HepG2 (cell line): ENCODE measurements around the gene CNNM2. TPM values are rescaled to one million over a fixed set of nuclear protein-coding genes. Genes with fewer than 3 reads are reported as not detected.

Experiments
- DR1 ChIP-seq: sonication (generic); formaldehyde crosslinking; IDR thresholded peaks from 2 replicates; pipeline ENCODE4 v1.8.0; 2021; ENCODE audit warnings: mild to moderate bottlenecking, missing genetic modification reagents, inconsistent platforms
- ELF1 ChIP-seq: sonication (generic); formaldehyde crosslinking; IDR thresholded peaks from 2 replicates; pipeline ENCODE4 v1.4.0; 2020; ENCODE audit warnings: missing genetic modification reagents
- GATAD1 ChIP-seq: IDR thresholded peaks from 2 replicates; pipeline ENCODE4 v1.6.1; 2016; ENCODE audit warnings: missing genetic modification reagents, missing compliant biosample characterization
- JUNB ChIP-seq: sonication (generic); formaldehyde crosslinking; IDR thresholded peaks from 2 replicates; pipeline ENCODE4 v1.8.0; 2022; ENCODE audit warnings: missing genetic modification reagents, mild to moderate bottlenecking, borderline replicate concordance
- MTA1 ChIP-seq: sonication (generic); formaldehyde crosslinking; IDR thresholded peaks from 2 replicates; pipeline ENCODE4 v1.4.0; 2020; ENCODE audit warnings: missing genetic modification reagents, mild to moderate bottlenecking, borderline replicate concordance
- RXRA ChIP-seq: sonication (generic); formaldehyde crosslinking; IDR thresholded peaks from 2 replicates; pipeline ENCODE4 v1.5.1; 2020; ENCODE audit warnings: missing genetic modification reagents
- SOX5 ChIP-seq: IDR thresholded peaks from 2 replicates; pipeline ENCODE4 v1.6.1; 2016; ENCODE audit warnings: borderline replicate concordance
- TFDP1 ChIP-seq: IDR thresholded peaks from 2 replicates; pipeline ENCODE4 v1.6.1; 2016; ENCODE audit warnings: missing compliant biosample characterization, missing genetic modification reagents, borderline replicate concordance
- ZNF121 ChIP-seq: sonication (generic); formaldehyde crosslinking; IDR thresholded peaks from 2 replicates; pipeline ENCODE4 v1.5.0; 2020; ENCODE audit warnings: mild to moderate bottlenecking, missing genetic modification reagents
- ZNF138 ChIP-seq: sonication (generic); formaldehyde crosslinking; IDR thresholded peaks from 2 replicates; pipeline ENCODE4 v1.5.0; 2020; ENCODE audit warnings: mild to moderate bottlenecking, low read depth, missing genetic modification reagents
- ZNF260 ChIP-seq: sonication (generic); formaldehyde crosslinking; IDR thresholded peaks from 2 replicates; pipeline ENCODE4 v1.4.0; 2020; ENCODE audit warnings: missing genetic modification reagents, low read depth, mild to moderate bottlenecking, borderline replicate concordance
- ZNF292 ChIP-seq: sonication (generic); formaldehyde crosslinking; IDR thresholded peaks from 2 replicates; pipeline ENCODE4 v1.8.1; 2022; ENCODE audit warnings: mild to moderate bottlenecking, low read depth, missing genetic modification reagents, borderline replicate concordance
- ZNF605 ChIP-seq: sonication (generic); formaldehyde crosslinking; IDR thresholded peaks from 2 replicates; pipeline ENCODE4 v1.8.0; 2022; ENCODE audit warnings: mild to moderate bottlenecking, missing genetic modification reagents
- ZNF607 ChIP-seq: sonication (generic); formaldehyde crosslinking; IDR thresholded peaks from 2 replicates; pipeline ENCODE4 v1.5.1; 2020; ENCODE audit warnings: missing genetic modification reagents, mild to moderate bottlenecking, borderline replicate concordance
- ZNF619 ChIP-seq: sonication (generic); formaldehyde crosslinking; IDR thresholded peaks from 2 replicates; pipeline ENCODE4 v1.4.0; 2020; ENCODE audit warnings: mild to moderate bottlenecking, missing genetic modification reagents
- ZNF776 ChIP-seq: sonication (generic); formaldehyde crosslinking; IDR thresholded peaks from 2 replicates; pipeline ENCODE4 v1.4.0; 2020; ENCODE audit warnings: mild to moderate bottlenecking, missing genetic modification reagents
- ZSCAN22 ChIP-seq: sonication (generic); formaldehyde crosslinking; IDR thresholded peaks from 2 replicates; pipeline ENCODE4 v1.4.0; 2020; ENCODE audit warnings: mild to moderate bottlenecking, missing genetic modification reagents
- polyA plus RNA-seq, 8 experiments: library from polyadenylated mRNA; depleted of rRNA in 3 of 8; stranded (reverse) in 7 of 8; unstranded in 1 of 8; fragments of >200 nt; fragmentation: Illumina TruSeq in 4 of 8; extraction: Trizol in 4 of 8; gene quantifications; 2 replicates each; pipeline versions ENCODE4 v1.2.1 to v1.2.3, GENCODE V29; 2011 to 2016; ENCODE audit warnings: low read depth in 4 of 8, missing spikeins in 1 of 8, mixed read lengths in 1 of 8; ENCODE audit not compliant: insufficient read depth in 1 of 8
- total RNA-seq, 5 experiments: library from RNA; depleted of rRNA; stranded (reverse); fragments of >200 nt; fragmentation: Illumina TruSeq; extraction: Trizol; gene quantifications; 2 replicates each; pipeline ENCODE4 v1.2.3, GENCODE V29; 2016; ENCODE audit warnings: low read depth in 1 of 5
- TF ChIP-seq, protein P1 (sequence below), 2 experiments: sonication (generic) in 1 of 2; formaldehyde crosslinking in 1 of 2; IDR thresholded peaks; 2 replicates each; pipeline versions ENCODE4 v1.5.1 to v1.6.1; 2011 to 2020; ENCODE audit warnings: borderline replicate concordance in 1 of 2, low read depth in 1 of 2, low read length in 1 of 2, mild to moderate bottlenecking in 1 of 2, missing genetic modification reagents in 1 of 2, moderate library complexity in 1 of 2
- TF ChIP-seq, protein P2 (sequence below): sonication (generic); formaldehyde crosslinking; IDR thresholded peaks from 2 replicates; pipeline ENCODE4 v1.4.0; 2020; ENCODE audit warnings: missing genetic modification reagents

CNNM2 gene
- total and polyA plus RNA-seq, 2 of the 13 experiments (the other 11 are each of a cell fraction or from before 2014, with no cell fraction given), result 7.1 to 9.0 TPM

DNA sequence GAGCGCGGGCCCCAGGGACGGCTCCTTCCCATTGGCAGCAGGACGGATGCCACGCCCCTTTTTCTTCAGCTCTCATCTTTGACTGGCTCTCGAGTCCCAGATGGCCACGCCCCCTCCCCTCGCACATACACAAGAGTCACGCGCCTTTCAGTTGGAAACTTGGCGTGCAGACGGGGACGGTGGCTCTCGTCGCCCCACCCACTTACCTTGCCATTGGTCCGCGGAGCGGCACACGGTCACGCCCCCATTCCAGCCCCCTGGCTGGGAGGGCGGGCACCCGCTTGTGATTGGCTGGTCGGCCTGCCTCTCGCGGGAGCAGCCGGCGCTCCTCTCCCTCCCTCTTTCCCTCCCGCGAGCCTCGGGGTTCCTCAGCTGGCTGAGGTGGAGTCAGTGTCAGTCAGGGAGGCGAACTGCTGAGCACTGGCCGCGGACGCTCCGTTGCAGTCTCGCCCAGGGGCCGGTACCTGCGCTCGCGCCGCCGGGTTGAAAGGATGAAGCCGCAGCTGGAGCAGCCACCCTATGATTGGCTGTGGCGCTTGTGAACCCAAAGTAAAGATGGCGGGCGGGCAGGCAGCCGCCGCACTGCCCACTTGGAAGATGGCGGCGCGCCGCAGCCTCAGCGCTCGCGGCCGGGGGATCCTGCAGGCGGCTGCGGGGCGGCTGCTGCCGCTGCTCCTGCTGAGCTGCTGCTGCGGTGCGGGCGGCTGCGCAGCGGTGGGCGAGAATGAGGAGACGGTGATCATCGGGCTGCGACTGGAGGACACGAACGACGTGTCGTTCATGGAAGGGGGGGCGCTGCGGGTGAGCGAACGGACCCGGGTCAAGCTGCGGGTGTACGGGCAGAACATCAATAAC is at the start of gene CNNM2 (continued):
- TF ChIP-seq, protein P1, sequence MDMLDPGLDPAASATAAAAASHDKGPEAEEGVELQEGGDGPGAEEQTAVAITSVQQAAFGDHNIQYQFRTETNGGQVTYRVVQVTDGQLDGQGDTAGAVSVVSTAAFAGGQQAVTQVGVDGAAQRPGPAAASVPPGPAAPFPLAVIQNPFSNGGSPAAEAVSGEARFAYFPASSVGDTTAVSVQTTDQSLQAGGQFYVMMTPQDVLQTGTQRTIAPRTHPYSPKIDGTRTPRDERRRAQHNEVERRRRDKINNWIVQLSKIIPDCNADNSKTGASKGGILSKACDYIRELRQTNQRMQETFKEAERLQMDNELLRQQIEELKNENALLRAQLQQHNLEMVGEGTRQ (IDR thresholded peaks at IDR 0.05; ENCODE audit: low read depth, low read length), result peak; percentile 75
- TF ChIP-seq, protein P1 (CRISPR knock-in tag; IDR thresholded peaks at IDR 0.05; ENCODE audit: borderline replicate concordance), result peak; percentile 80
- TF ChIP-seq, protein P2, sequence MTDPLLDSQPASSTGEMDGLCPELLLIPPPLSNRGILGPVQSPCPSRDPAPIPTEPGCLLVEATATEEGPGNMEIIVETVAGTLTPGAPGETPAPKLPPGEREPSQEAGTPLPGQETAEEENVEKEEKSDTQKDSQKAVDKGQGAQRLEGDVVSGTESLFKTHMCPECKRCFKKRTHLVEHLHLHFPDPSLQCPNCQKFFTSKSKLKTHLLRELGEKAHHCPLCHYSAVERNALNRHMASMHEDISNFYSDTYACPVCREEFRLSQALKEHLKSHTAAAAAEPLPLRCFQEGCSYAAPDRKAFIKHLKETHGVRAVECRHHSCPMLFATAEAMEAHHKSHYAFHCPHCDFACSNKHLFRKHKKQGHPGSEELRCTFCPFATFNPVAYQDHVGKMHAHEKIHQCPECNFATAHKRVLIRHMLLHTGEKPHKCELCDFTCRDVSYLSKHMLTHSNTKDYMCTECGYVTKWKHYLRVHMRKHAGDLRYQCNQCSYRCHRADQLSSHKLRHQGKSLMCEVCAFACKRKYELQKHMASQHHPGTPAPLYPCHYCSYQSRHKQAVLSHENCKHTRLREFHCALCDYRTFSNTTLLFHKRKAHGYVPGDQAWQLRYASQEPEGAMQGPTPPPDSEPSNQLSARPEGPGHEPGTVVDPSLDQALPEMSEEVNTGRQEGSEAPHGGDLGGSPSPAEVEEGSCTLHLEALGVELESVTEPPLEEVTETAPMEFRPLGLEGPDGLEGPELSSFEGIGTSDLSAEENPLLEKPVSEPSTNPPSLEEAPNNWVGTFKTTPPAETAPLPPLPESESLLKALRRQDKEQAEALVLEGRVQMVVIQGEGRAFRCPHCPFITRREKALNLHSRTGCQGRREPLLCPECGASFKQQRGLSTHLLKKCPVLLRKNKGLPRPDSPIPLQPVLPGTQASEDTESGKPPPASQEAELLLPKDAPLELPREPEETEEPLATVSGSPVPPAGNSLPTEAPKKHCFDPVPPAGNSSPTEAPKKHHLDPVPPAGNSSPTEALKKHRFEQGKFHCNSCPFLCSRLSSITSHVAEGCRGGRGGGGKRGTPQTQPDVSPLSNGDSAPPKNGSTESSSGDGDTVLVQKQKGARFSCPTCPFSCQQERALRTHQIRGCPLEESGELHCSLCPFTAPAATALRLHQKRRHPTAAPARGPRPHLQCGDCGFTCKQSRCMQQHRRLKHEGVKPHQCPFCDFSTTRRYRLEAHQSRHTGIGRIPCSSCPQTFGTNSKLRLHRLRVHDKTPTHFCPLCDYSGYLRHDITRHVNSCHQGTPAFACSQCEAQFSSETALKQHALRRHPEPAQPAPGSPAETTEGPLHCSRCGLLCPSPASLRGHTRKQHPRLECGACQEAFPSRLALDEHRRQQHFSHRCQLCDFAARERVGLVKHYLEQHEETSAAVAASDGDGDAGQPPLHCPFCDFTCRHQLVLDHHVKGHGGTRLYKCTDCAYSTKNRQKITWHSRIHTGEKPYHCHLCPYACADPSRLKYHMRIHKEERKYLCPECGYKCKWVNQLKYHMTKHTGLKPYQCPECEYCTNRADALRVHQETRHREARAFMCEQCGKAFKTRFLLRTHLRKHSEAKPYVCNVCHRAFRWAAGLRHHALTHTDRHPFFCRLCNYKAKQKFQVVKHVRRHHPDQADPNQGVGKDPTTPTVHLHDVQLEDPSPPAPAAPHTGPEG (CRISPR knock-in tag), result peak; percentile 46; the same call in 1 of the 2 replicates
- TF ChIP-seq GATAD1 (peak; percentile 78), ZNF138 (CRISPR knock-in tag) (no peak; the same call in 1 of the 2 replicates), ZNF607 (0 out of 2 replicates have a peak, but pooled peaks have one; percentile 53), ZSCAN22 (CRISPR knock-in tag) (no peak), ZNF619 (CRISPR knock-in tag) (peak; percentile 91), ZNF260 (CRISPR knock-in tag) (no peak), ELF1 (CRISPR knock-in tag) (no peak), SOX5 (CRISPR knock-in tag) (peak; percentile 16; the same call in 1 of the 2 replicates), JUNB (CRISPR knock-in tag) (no peak), TFDP1 (CRISPR knock-in tag) (peak; percentile 75; the same call in 1 of the 2 replicates), ZNF605 (no peak), ZNF121 (CRISPR knock-in tag) (no peak; the same call in 1 of the 2 replicates), MTA1 (0 out of 2 replicates have a peak, but pooled peaks have one; percentile 28), ZNF776 (peak; percentile 11; the same call in 1 of the 2 replicates), ZNF292 (no peak), RXRA (CRISPR knock-in tag) (peak; percentile 42; the same call in 1 of the 2 replicates), DR1 (peak; percentile 76)
